HepG2 (cell line): Measurements from ENCODE around the gene GLB1L. TPM values are rescaled to one million over a fixed set of nuclear protein-coding genes. Genes with fewer than 3 reads are reported as not detected.

Experiments used
- ESRRA ChIP-seq: sonication (generic); formaldehyde crosslinking; IDR thresholded peaks from 2 replicates; pipeline ENCODE4 v1.5.1; 2020; ENCODE audit warnings: mild to moderate bottlenecking, low read depth, missing genetic modification reagents
- KIAA2018 ChIP-seq: sonication (generic); formaldehyde crosslinking; IDR thresholded peaks from 2 replicates; pipeline ENCODE4 v1.5.0; 2020; ENCODE audit warnings: mild to moderate bottlenecking, missing genetic modification reagents, borderline replicate concordance
- PAF1 ChIP-seq: IDR thresholded peaks from 2 replicates; pipeline ENCODE4 v1.6.1; 2016; ENCODE audit warnings: missing genetic modification reagents, missing compliant biosample characterization
- ZBTB49 ChIP-seq: sonication (generic); formaldehyde crosslinking; IDR thresholded peaks from 2 replicates; pipeline ENCODE4 v1.4.0; 2020; ENCODE audit warnings: missing genetic modification reagents, borderline replicate concordance
- ZNF160 ChIP-seq: sonication (generic); formaldehyde crosslinking; IDR thresholded peaks from 2 replicates; pipeline ENCODE4 v1.8.0; 2022; ENCODE audit warnings: mild to moderate bottlenecking, inconsistent platforms, missing genetic modification reagents
- ZNF552 ChIP-seq: sonication (generic); formaldehyde crosslinking; IDR thresholded peaks from 2 replicates; pipeline ENCODE4 v1.9.0; 2022; ENCODE audit warnings: missing genetic modification reagents, mild to moderate bottlenecking, borderline replicate concordance
- polyA plus RNA-seq, 8 experiments: library from polyadenylated mRNA; depleted of rRNA in 3 of 8; stranded (reverse) in 7 of 8; unstranded in 1 of 8; fragments of >200 nt; fragmentation: Illumina TruSeq in 4 of 8; extraction: Trizol in 4 of 8; gene quantifications; 2 replicates each; pipeline versions ENCODE4 v1.2.1 to v1.2.3, GENCODE V29; 2011 to 2016; ENCODE audit warnings: low read depth in 4 of 8, missing spikeins in 1 of 8, mixed read lengths in 1 of 8; ENCODE audit not compliant: insufficient read depth in 1 of 8
- total RNA-seq, 5 experiments: library from RNA; depleted of rRNA; stranded (reverse); fragments of >200 nt; fragmentation: Illumina TruSeq; extraction: Trizol; gene quantifications; 2 replicates each; pipeline ENCODE4 v1.2.3, GENCODE V29; 2016; ENCODE audit warnings: low read depth in 1 of 5
- TF ChIP-seq, protein P1 (sequence below): sonication (generic); formaldehyde crosslinking; IDR thresholded peaks from 2 replicates; pipeline ENCODE4 v1.4.0; 2020; ENCODE audit warnings: missing genetic modification reagents

GLB1L gene
- total and polyA plus RNA-seq, 2 of the 13 experiments (the other 11 are each of a cell fraction or from before 2014, with no cell fraction given): 6.8 to 7.3 TPM

GRCh38 chr2:219206328-219207133 lies 38.7 kb downstream of the GLB1L start, which contains the start of gene ZFAND2B (continued):
- TF ChIP-seq, protein P1, sequence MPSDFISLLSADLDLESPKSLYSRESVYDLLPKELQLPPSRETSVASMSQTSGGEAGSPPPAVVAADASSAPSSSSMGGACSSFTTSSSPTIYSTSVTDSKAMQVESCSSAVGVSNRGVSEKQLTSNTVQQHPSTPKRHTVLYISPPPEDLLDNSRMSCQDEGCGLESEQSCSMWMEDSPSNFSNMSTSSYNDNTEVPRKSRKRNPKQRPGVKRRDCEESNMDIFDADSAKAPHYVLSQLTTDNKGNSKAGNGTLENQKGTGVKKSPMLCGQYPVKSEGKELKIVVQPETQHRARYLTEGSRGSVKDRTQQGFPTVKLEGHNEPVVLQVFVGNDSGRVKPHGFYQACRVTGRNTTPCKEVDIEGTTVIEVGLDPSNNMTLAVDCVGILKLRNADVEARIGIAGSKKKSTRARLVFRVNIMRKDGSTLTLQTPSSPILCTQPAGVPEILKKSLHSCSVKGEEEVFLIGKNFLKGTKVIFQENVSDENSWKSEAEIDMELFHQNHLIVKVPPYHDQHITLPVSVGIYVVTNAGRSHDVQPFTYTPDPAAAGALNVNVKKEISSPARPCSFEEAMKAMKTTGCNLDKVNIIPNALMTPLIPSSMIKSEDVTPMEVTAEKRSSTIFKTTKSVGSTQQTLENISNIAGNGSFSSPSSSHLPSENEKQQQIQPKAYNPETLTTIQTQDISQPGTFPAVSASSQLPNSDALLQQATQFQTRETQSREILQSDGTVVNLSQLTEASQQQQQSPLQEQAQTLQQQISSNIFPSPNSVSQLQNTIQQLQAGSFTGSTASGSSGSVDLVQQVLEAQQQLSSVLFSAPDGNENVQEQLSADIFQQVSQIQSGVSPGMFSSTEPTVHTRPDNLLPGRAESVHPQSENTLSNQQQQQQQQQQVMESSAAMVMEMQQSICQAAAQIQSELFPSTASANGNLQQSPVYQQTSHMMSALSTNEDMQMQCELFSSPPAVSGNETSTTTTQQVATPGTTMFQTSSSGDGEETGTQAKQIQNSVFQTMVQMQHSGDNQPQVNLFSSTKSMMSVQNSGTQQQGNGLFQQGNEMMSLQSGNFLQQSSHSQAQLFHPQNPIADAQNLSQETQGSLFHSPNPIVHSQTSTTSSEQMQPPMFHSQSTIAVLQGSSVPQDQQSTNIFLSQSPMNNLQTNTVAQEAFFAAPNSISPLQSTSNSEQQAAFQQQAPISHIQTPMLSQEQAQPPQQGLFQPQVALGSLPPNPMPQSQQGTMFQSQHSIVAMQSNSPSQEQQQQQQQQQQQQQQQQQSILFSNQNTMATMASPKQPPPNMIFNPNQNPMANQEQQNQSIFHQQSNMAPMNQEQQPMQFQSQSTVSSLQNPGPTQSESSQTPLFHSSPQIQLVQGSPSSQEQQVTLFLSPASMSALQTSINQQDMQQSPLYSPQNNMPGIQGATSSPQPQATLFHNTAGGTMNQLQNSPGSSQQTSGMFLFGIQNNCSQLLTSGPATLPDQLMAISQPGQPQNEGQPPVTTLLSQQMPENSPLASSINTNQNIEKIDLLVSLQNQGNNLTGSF (CRISPR knock-in tag): 0 out of 2 replicates have a peak, but pooled peaks have one; percentile 53
- 0 out of 2 replicates have a peak, but pooled peaks have one; percentile 66 for TF ChIP-seq PAF1 (CRISPR knock-in tag)
- TF ChIP-seq KIAA2018 (CRISPR knock-in tag): no peak
- TF ChIP-seq ZNF552 (CRISPR knock-in tag): peak; percentile 88; the same call in 1 of the 2 replicates
- TF ChIP-seq ZNF160: peak; percentile 89
- no peak for TF ChIP-seq ZBTB49
- peak; percentile 36 for TF ChIP-seq ESRRA (CRISPR knock-in tag)
